ENCODE data around the gene AREG. TPM values are rescaled to one million over a fixed set of nuclear protein-coding genes. Genes with fewer than 3 reads are reported as not detected.
"Not testable (repeated sequence)": the region's sequence is repeated elsewhere in the genome, so short reads cannot be mapped to it uniquely, and the experiment has no call there.

Gene AREG
- not detected for total RNA-seq (ENCODE audit: unreplicated experiment)
- long read RNA-seq = 0 reads

- Mint-ChIP-seq H3K4me1 (ENCODE audit: low read depth, unreplicated experiment) (no peaks in the 10 kb centered on the region), H3K4me3 (ENCODE audit: unreplicated experiment) (peak within 1 kb of the TSS; percentile 90), H3K27me3 (ENCODE audit: unreplicated experiment) (peaks cover 7% of the 10 kb centered on the region), H3K36me3 (ENCODE audit: unreplicated experiment) (no peaks in the 10 kb centered on the region), H3K9me3 (ENCODE audit: unreplicated experiment) (no peaks in the 10 kb centered on the region), H3K27ac (ENCODE audit: unreplicated experiment) (no peak within 1 kb of the TSS)
- no peak for TF ChIP-seq CTCF (IDR thresholded peaks at IDR 0.05; ENCODE audit: partially characterized antibody, unreplicated experiment)
- peak; percentile 61 for DNase-seq
Observed at GRCh38 chr4:74444891-74445642, at the start of gene AREG. Gene AREG, plus strand, starts transcription at chr4:74445136. Its CDS starts 210 bp downstream, at chr4:74445346.

GRCh38 chr4:74395633-74396032 lies 49.3 kb upstream of the AREG start:
- H3K36me3 Mint-ChIP-seq (ENCODE audit: unreplicated experiment) = no peaks in the 10 kb centered on the region
- no peak overlapping the region for H3K4me3 Mint-ChIP-seq (ENCODE audit: unreplicated experiment)
- no peaks in the 10 kb centered on the region for H3K4me1 Mint-ChIP-seq (ENCODE audit: low read depth, unreplicated experiment)
- peaks cover 3% of the 10 kb centered on the region for H3K27me3 Mint-ChIP-seq (ENCODE audit: unreplicated experiment)
- H3K9me3 Mint-ChIP-seq (ENCODE audit: unreplicated experiment) = no peaks in the 10 kb centered on the region
- no peak for TF ChIP-seq CTCF (IDR thresholded peaks at IDR 0.05; ENCODE audit: partially characterized antibody, unreplicated experiment)
- DNase-seq = no peak
- H3K27ac Mint-ChIP-seq (ENCODE audit: unreplicated experiment) = no peak overlapping the region

- Mint-ChIP-seq H3K36me3 (ENCODE audit: unreplicated experiment) (no peaks in the 10 kb centered on the region), H3K4me3 (ENCODE audit: unreplicated experiment) (no peak overlapping the region), H3K4me1 (ENCODE audit: low read depth, unreplicated experiment) (no peaks in the 10 kb centered on the region), H3K27ac (ENCODE audit: unreplicated experiment) (no peak overlapping the region), H3K27me3 (ENCODE audit: unreplicated experiment) (peaks cover 5% of the 10 kb centered on the region), H3K9me3 (ENCODE audit: unreplicated experiment) (no peaks in the 10 kb centered on the region)
- DNase-seq = no peak
- no peak for TF ChIP-seq CTCF (IDR thresholded peaks at IDR 0.05; ENCODE audit: partially characterized antibody, unreplicated experiment)
Observed at GRCh38 chr4:74397748-74398426, 47.0 kb upstream of the AREG start.

- not testable (repeated sequence) for H3K4me1 Mint-ChIP-seq (ENCODE audit: low read depth, unreplicated experiment); H3K27me3 Mint-ChIP-seq (ENCODE audit: unreplicated experiment); H3K36me3 Mint-ChIP-seq (ENCODE audit: unreplicated experiment); DNase-seq; H3K4me3 Mint-ChIP-seq (ENCODE audit: unreplicated experiment); H3K27ac Mint-ChIP-seq (ENCODE audit: unreplicated experiment); H3K9me3 Mint-ChIP-seq (ENCODE audit: unreplicated experiment)
Observed at GRCh38 chr4:74398894-74399589, 45.9 kb upstream of the AREG start.

GRCh38 chr4:74400395-74400794 lies 44.5 kb upstream of the AREG start:
- Mint-ChIP-seq H3K4me3 (ENCODE audit: unreplicated experiment) (no peak overlapping the region), H3K27me3 (ENCODE audit: unreplicated experiment) (peaks cover 3% of the 10 kb centered on the region), H3K27ac (ENCODE audit: unreplicated experiment) (no peak overlapping the region), H3K36me3 (ENCODE audit: unreplicated experiment) (no peaks in the 10 kb centered on the region), H3K4me1 (ENCODE audit: low read depth, unreplicated experiment) (no peaks in the 10 kb centered on the region), H3K9me3 (ENCODE audit: unreplicated experiment) (no peaks in the 10 kb centered on the region)
- DNase-seq = no peak
- no peak for TF ChIP-seq CTCF (IDR thresholded peaks at IDR 0.05; ENCODE audit: partially characterized antibody, unreplicated experiment)

All from glutamatergic neuron (in vitro differentiated cells).